Ishikawa (cell line): ENCODE data around the gene C12orf57.

Source experiments
- EP300 ChIP-seq: IDR thresholded peaks from 2 replicates; pipeline ENCODE4 v1.6.1; 2012; ENCODE audit warnings: borderline replicate concordance
- RAD21 ChIP-seq: IDR thresholded peaks from 2 replicates; pipeline ENCODE4 v1.6.1; 2012; ENCODE audit warnings: low read depth
- TAF1 ChIP-seq: IDR thresholded peaks from 2 replicates; pipeline ENCODE4 v1.6.1; 2012; ENCODE audit warnings: low read depth, mild to moderate bottlenecking
- TCF12 ChIP-seq: IDR thresholded peaks from 2 replicates; pipeline ENCODE4 v1.6.1; 2012; ENCODE audit warnings: low read depth
- TEAD4 ChIP-seq: IDR thresholded peaks from 2 replicates; pipeline ENCODE4 v1.6.1; 2012
- USF1 ChIP-seq: IDR thresholded peaks from 2 replicates; pipeline ENCODE4 v1.6.1; 2012
- YY1 ChIP-seq: IDR thresholded peaks from 2 replicates; pipeline ENCODE4 v1.6.1; 2012; ENCODE audit warnings: low read depth
- TF ChIP-seq, protein P1 (sequence below): IDR thresholded peaks from 2 replicates; pipeline ENCODE4 v1.6.1; 2012; ENCODE audit warnings: low read depth, mild to moderate bottlenecking
- TF ChIP-seq, protein P2 (sequence below): IDR thresholded peaks from 2 replicates; pipeline ENCODE4 v1.6.1; 2012

DNA sequence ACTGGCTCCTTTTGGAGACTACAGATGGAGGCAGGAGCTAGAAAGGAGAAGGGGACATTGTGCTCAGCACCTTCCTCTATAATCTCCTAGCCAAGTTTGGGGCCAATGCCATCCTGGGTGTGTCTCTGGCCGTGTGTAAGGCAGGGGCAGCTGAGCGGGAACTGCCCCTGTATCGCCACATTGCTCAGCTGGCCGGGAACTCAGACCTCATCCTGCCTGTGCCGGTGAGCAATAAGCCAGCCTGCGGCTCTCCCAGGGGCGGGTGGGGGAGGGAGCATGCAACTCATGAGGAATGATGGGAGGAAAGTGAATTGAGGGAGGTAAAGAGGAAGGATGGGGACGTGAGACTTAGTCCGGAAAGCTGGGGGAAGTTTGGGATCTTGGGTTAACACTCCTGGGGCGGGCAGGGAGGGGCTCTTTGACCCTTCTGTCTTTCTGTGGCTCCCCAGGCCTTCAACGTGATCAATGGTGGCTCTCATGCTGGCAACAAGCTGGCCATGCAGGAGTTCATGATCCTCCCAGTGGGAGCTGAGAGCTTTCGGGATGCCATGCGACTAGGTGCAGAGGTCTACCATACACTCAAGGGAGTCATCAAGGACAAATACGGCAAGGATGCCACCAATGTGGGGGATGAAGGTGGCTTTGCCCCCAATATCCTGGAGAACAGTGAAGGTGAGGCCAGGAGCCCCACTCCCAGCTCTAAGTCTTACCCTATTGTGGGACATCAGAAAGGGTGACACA is 26.2 kb upstream of the C12orf57 start:
- TF ChIP-seq RAD21: no peak
- TF ChIP-seq, protein P1, sequence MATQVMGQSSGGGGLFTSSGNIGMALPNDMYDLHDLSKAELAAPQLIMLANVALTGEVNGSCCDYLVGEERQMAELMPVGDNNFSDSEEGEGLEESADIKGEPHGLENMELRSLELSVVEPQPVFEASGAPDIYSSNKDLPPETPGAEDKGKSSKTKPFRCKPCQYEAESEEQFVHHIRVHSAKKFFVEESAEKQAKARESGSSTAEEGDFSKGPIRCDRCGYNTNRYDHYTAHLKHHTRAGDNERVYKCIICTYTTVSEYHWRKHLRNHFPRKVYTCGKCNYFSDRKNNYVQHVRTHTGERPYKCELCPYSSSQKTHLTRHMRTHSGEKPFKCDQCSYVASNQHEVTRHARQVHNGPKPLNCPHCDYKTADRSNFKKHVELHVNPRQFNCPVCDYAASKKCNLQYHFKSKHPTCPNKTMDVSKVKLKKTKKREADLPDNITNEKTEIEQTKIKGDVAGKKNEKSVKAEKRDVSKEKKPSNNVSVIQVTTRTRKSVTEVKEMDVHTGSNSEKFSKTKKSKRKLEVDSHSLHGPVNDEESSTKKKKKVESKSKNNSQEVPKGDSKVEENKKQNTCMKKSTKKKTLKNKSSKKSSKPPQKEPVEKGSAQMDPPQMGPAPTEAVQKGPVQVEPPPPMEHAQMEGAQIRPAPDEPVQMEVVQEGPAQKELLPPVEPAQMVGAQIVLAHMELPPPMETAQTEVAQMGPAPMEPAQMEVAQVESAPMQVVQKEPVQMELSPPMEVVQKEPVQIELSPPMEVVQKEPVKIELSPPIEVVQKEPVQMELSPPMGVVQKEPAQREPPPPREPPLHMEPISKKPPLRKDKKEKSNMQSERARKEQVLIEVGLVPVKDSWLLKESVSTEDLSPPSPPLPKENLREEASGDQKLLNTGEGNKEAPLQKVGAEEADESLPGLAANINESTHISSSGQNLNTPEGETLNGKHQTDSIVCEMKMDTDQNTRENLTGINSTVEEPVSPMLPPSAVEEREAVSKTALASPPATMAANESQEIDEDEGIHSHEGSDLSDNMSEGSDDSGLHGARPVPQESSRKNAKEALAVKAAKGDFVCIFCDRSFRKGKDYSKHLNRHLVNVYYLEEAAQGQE: no peak
- TF ChIP-seq TAF1: no peak
- TF ChIP-seq EP300: no peak
- TF ChIP-seq, protein P2, sequence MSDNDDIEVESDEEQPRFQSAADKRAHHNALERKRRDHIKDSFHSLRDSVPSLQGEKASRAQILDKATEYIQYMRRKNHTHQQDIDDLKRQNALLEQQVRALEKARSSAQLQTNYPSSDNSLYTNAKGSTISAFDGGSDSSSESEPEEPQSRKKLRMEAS: no peak
- no peak for TF ChIP-seq YY1
- no peak for TF ChIP-seq USF1
- TF ChIP-seq TEAD4: no peak
- no peak for TF ChIP-seq TCF12
